ENCODE results near the gene FGF5. TPM values are rescaled to one million over a fixed set of nuclear protein-coding genes. Genes with fewer than 3 reads are reported as not detected.

Gene FGF5, protein sequence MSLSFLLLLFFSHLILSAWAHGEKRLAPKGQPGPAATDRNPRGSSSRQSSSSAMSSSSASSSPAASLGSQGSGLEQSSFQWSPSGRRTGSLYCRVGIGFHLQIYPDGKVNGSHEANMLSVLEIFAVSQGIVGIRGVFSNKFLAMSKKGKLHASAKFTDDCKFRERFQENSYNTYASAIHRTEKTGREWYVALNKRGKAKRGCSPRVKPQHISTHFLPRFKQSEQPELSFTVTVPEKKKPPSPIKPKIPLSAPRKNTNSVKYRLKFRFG
- not detected for total RNA-seq

DNA sequence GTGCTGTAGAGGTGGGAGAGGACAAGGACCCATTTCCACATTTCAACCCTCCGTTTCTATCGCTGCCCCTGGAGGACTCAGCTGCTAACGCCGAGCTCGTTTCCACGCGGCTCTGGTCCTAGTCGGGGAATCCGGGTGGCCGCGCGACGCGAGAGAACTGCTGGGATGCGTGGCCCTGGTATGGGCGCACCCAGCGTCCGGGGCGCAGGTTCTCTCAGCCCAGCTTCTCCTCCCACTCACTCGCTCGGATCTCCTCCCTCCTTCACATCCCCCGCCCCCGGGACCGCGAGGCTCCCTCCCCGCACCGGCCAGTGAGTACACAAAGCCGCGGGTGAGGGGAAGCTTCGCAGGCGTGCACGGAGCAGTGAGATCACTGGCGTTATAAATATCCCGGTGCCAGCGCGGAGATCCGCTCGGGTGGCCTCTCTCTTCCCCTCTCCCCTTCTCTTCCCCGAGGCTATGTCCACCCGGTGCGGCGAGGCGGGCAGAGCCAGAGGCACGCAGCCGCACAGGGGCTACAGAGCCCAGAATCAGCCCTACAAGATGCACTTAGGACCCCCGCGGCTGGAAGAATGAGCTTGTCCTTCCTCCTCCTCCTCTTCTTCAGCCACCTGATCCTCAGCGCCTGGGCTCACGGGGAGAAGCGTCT is at the start of gene FGF5:
Gene FGF5, plus strand, starts transcription at position 412 of the 649 bp plus-strand sequence. Its CDS starts 161 bp downstream, at position 573.
- CTCF ChIA-PET = no interaction called here
- Mint-ChIP-seq H3K9me3 (no peaks in the 10 kb centered on the region), H3K27ac (no peak within 1 kb of the TSS), H3K4me1 (peaks cover 24% of the 10 kb centered on the region), H3K36me3 (ENCODE audit: low read depth) (no peaks in the 10 kb centered on the region), H3K27me3 (peaks cover 88% of the 10 kb centered on the region), H3K4me3 (peak within 1 kb of the TSS; percentile 33)
- DNase-seq = peak; percentile 27
- POLR2A ChIA-PET = no interaction called here

DNA sequence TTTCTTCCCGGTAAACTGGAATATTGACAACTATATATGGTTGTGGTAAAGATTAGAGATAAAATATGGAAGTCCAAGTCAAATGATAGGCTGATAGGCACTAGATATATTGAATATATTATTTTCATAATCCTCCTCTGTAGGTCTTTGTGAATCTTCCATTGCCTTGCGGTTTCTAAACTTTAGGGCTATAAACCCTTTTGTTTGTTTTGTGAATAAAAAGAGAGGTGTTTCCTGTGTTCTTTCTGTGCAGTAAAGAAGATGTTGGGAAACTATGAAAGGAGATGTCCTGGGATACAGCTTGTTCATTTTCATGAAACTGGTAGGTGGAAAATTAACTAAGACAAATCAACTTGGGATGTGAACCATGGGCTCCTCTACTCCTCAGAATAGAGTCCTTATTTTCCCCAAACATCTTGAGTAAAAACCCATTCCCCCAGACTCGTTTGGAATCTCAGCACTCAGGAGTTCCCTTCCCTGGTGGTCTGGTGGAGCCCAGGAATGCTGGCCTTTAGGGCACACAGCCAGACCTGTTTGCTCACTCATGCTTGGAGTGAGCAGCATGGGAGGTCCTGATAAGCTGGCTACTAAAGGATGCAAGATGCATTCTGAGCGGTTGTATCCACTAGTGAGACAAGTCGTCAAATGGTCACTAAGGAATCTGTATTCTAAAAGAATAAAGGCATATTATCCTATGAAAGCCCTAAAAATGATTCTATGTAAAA is 47.0 kb upstream of the FGF5 start:
- H3K9me3 Mint-ChIP-seq = no peaks in the 10 kb centered on the region
- no peaks in the 10 kb centered on the region for H3K36me3 Mint-ChIP-seq (ENCODE audit: low read depth)
- no peak for DNase-seq
- no peak overlapping the region for H3K4me3 Mint-ChIP-seq
- ChIA-PET POLR2A (interaction anchor here (1.2 kb wide), 1 partner anchor 36 kb away, joined by 3 read pairs; no protein-coding TSS in a partner anchor), CTCF (interaction anchor here (1.3 to 1.7 kb wide), 5 partner anchors 10 to 223 kb away, joined by 3 to 7 read pairs (median 4); no protein-coding TSS in a partner anchor)
- H3K4me1 Mint-ChIP-seq = peaks cover 1% of the 10 kb centered on the region
- H3K27me3 Mint-ChIP-seq = peaks cover 43% of the 10 kb centered on the region
- H3K27ac Mint-ChIP-seq = no peak overlapping the region

DNA sequence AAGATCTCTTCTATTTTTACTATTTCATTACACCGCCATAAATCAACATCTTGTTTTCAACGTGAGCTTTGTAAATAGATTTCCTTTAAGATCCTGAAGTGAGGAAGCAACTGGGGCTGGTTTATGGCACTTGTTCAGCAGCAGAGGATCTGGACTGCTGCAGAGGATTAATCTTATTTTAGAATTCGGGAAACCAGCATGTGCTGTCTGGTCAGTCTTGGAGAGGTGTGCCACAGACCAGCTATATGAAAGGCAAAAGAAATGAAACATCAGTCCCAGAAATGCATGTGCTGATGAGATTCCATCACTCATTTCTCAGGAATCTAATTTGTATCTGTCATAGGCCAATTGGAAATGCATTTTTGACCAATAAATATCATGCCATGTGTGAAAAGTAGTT is 45.8 kb upstream of the FGF5 start:
- peaks cover 48% of the 10 kb centered on the region for H3K27me3 Mint-ChIP-seq
- no peaks in the 10 kb centered on the region for H3K9me3 Mint-ChIP-seq
- POLR2A ChIA-PET = interaction anchor here (1.2 kb wide), 1 partner anchor 37 kb away, joined by 3 read pairs; no protein-coding TSS in a partner anchor
- no peak overlapping the region for H3K27ac Mint-ChIP-seq
- no peak overlapping the region for H3K4me3 Mint-ChIP-seq
- no peaks in the 10 kb centered on the region for H3K4me1 Mint-ChIP-seq
- DNase-seq = no peak
- H3K36me3 Mint-ChIP-seq (ENCODE audit: low read depth) = no peaks in the 10 kb centered on the region
- CTCF ChIA-PET = interaction anchor here (1.1 to 1.7 kb wide), 7 partner anchors 8 to 224 kb away, joined by 3 to 7 read pairs (median 3); no protein-coding TSS in a partner anchor

GRCh38 chr4:80221161-80221560 is 45.3 kb upstream of the FGF5 start:
- no peaks in the 10 kb centered on the region for H3K4me1 Mint-ChIP-seq
- no peaks in the 10 kb centered on the region for H3K36me3 Mint-ChIP-seq (ENCODE audit: low read depth)
- peaks cover 48% of the 10 kb centered on the region for H3K27me3 Mint-ChIP-seq
- no peak overlapping the region for H3K4me3 Mint-ChIP-seq
- no peaks in the 10 kb centered on the region for H3K9me3 Mint-ChIP-seq
- H3K27ac Mint-ChIP-seq = no peak overlapping the region
- no peak for DNase-seq
- ChIA-PET POLR2A (no interaction called here), CTCF (interaction anchor here (1.2 to 1.7 kb wide), 3 partner anchors 23 to 224 kb away, joined by 3 to 4 read pairs (median 3); no protein-coding TSS in a partner anchor)

GRCh38 chr4:80225595-80225994 is 40.9 kb upstream of the FGF5 start:
- no peak overlapping the region for H3K27ac Mint-ChIP-seq

GRCh38 chr4:80226094-80226493 is 40.4 kb upstream of the FGF5 start:
- no peaks in the 10 kb centered on the region for H3K9me3 Mint-ChIP-seq
- ChIA-PET POLR2A (no interaction called here), CTCF (no interaction called here)
- DNase-seq = no peak
- no peak overlapping the region for H3K27ac Mint-ChIP-seq
- peaks cover 34% of the 10 kb centered on the region for H3K27me3 Mint-ChIP-seq
- H3K36me3 Mint-ChIP-seq (ENCODE audit: low read depth) = no peaks in the 10 kb centered on the region
- H3K4me3 Mint-ChIP-seq = no peak overlapping the region
- no peaks in the 10 kb centered on the region for H3K4me1 Mint-ChIP-seq

More at GRCh38 chr4:80225595-80225994, 40.9 kb upstream of the FGF5 start:
- POLR2A ChIA-PET = no interaction called here
- Mint-ChIP-seq H3K4me1 (no peaks in the 10 kb centered on the region), H3K36me3 (ENCODE audit: low read depth) (no peaks in the 10 kb centered on the region), H3K4me3 (no peak overlapping the region), H3K9me3 (no peaks in the 10 kb centered on the region), H3K27me3 (peaks cover 36% of the 10 kb centered on the region)
- no peak for DNase-seq
- CTCF ChIA-PET = no interaction called here

- DNase-seq = no peak
- Mint-ChIP-seq H3K4me3 (no peak overlapping the region), H3K9me3 (no peaks in the 10 kb centered on the region), H3K27ac (no peak overlapping the region), H3K27me3 (peaks cover 35% of the 10 kb centered on the region), H3K4me1 (no peaks in the 10 kb centered on the region), H3K36me3 (ENCODE audit: low read depth) (no peaks in the 10 kb centered on the region)
- ChIA-PET POLR2A (interaction anchor here (0.6 kb wide), 1 partner anchor 1559 kb away, joined by 3 read pairs; no protein-coding TSS in a partner anchor), CTCF (interaction anchor here (1.2 kb wide), 1 partner anchor 8 kb away, joined by 3 read pairs; no protein-coding TSS in a partner anchor)
Observed at GRCh38 chr4:80228460-80228859, 38.0 kb upstream of the FGF5 start.

DNA sequence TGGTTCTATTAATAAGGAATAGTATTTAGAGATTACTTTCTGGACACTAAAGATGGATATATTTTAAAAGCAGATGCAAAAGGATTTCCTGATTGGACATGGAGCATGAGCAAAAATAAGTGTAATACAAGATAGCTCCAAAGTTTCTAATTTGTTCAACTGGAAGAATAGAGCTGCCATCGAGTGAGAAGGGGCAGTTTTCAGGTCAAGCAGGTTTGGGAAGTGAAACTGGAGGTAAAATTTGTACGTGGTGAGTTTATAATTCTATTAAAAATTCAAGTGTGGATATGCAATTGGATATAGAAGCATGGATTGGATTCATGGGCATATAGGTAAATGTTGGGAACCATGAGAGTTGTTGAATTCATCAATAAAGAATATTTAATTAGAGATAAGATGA is 37.3 kb upstream of the FGF5 start:
- ChIA-PET POLR2A (interaction anchor here (0.6 kb wide), 1 partner anchor 1560 kb away, joined by 3 read pairs; no protein-coding TSS in a partner anchor), CTCF (interaction anchor here (1.2 kb wide), 1 partner anchor 9 kb away, joined by 3 read pairs; no protein-coding TSS in a partner anchor)
- peaks cover 38% of the 10 kb centered on the region for H3K27me3 Mint-ChIP-seq
- H3K4me1 Mint-ChIP-seq = no peaks in the 10 kb centered on the region
- no peak overlapping the region for H3K4me3 Mint-ChIP-seq
- no peaks in the 10 kb centered on the region for H3K36me3 Mint-ChIP-seq (ENCODE audit: low read depth)
- no peaks in the 10 kb centered on the region for H3K9me3 Mint-ChIP-seq
- no peak for DNase-seq
- no peak overlapping the region for H3K27ac Mint-ChIP-seq

DNA sequence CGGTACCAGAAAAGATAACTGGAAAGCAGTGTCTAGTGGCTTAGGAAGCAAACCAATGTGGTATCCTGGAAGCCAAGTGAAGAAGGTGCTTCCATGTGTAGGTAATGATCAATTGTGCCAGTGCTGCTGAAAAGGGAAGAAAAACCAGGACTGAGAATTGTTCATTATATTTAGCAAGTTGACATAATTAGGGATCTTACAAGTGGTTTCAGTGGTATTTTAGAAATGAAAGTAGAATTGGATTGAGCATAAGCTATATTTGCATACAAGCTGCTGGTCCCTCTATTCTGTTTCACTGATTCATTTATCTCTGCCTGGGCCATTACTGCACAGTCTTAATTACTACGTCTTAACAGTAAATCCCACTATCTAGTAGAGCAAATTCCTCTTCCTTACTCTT is 36.9 kb upstream of the FGF5 start:
- Mint-ChIP-seq H3K4me1 (no peaks in the 10 kb centered on the region), H3K27ac (no peak overlapping the region), H3K9me3 (no peaks in the 10 kb centered on the region), H3K27me3 (peaks cover 40% of the 10 kb centered on the region), H3K36me3 (ENCODE audit: low read depth) (no peaks in the 10 kb centered on the region), H3K4me3 (no peak overlapping the region)
- ChIA-PET POLR2A (no interaction called here), CTCF (interaction anchor here (1.0 kb wide), 1 partner anchor 26 kb away, joined by 3 read pairs; no protein-coding TSS in a partner anchor)
- no peak for DNase-seq

GRCh38 chr4:80231180-80231579 is 35.3 kb upstream of the FGF5 start:
- peaks cover 40% of the 10 kb centered on the region for H3K27me3 Mint-ChIP-seq
- H3K4me1 Mint-ChIP-seq = no peaks in the 10 kb centered on the region
- ChIA-PET CTCF (no interaction called here), POLR2A (no interaction called here)
- H3K36me3 Mint-ChIP-seq (ENCODE audit: low read depth) = no peaks in the 10 kb centered on the region
- H3K9me3 Mint-ChIP-seq = no peaks in the 10 kb centered on the region
- DNase-seq = no peak
- H3K4me3 Mint-ChIP-seq = no peak overlapping the region
- no peak overlapping the region for H3K27ac Mint-ChIP-seq

GRCh38 chr4:80232707-80233370 is 33.6 kb upstream of the FGF5 start:
- Mint-ChIP-seq H3K9me3 (no peaks in the 10 kb centered on the region), H3K27me3 (peaks cover 38% of the 10 kb centered on the region), H3K36me3 (ENCODE audit: low read depth) (no peaks in the 10 kb centered on the region), H3K27ac (no peak overlapping the region), H3K4me1 (no peaks in the 10 kb centered on the region), H3K4me3 (no peak overlapping the region)
- POLR2A ChIA-PET = no interaction called here
- CTCF ChIA-PET = no interaction called here
- no peak for DNase-seq

DNA sequence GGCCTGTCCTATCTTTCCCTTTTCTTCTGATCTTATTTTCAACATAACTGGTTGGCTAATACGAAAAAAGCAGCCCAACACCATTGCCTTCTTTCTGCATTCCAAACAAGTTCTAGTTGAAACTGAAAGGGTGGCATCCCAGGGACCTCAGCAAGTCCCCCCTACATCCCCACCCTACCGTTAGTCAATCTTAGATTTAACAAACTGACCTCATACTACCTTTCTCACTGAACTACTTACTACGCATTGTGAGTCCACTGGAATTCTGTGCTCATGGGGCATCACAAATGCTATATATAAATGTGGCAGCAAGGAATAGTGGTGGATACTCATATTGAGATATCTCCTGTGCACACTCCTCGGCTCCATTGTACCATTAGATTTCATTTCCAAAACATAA is 33.1 kb upstream of the FGF5 start:
- Mint-ChIP-seq H3K4me1 (no peaks in the 10 kb centered on the region), H3K9me3 (no peaks in the 10 kb centered on the region), H3K27ac (no peak overlapping the region), H3K27me3 (peaks cover 38% of the 10 kb centered on the region), H3K4me3 (no peak overlapping the region), H3K36me3 (ENCODE audit: low read depth) (no peaks in the 10 kb centered on the region)
- no peak for DNase-seq
- POLR2A ChIA-PET = no interaction called here
- CTCF ChIA-PET = no interaction called here

- H3K27me3 Mint-ChIP-seq = peaks cover 23% of the 10 kb centered on the region
- H3K4me1 Mint-ChIP-seq = no peaks in the 10 kb centered on the region
- no peaks in the 10 kb centered on the region for H3K9me3 Mint-ChIP-seq
- no peak overlapping the region for H3K27ac Mint-ChIP-seq
- no peaks in the 10 kb centered on the region for H3K36me3 Mint-ChIP-seq (ENCODE audit: low read depth)
- CTCF ChIA-PET = no interaction called here
- no peak overlapping the region for H3K4me3 Mint-ChIP-seq
- POLR2A ChIA-PET = no interaction called here
- DNase-seq = no peak
Observed at GRCh38 chr4:80235451-80235850, 31.0 kb upstream of the FGF5 start.
